Stimulated activated CD4-positive, alpha-beta T cell treated with anti-CD3 and anti-CD28 coated beads, Interleukin-4, amount 100 ng/mL, for 48 hours (primary cell): Measurements from ENCODE around the gene EVI2B.
"Not testable (repeated sequence)": the region's sequence is repeated elsewhere in the genome, so short reads cannot be mapped to it uniquely, and the experiment has no call there.

Source experiments
- DNase-seq, 2 donors: peaks; one replicate each; pipeline ENCODE4 v3.0.0-alpha.2; 2020; ENCODE audit warnings: low read depth in 2 of 2

The EVI2B gene

DNA sequence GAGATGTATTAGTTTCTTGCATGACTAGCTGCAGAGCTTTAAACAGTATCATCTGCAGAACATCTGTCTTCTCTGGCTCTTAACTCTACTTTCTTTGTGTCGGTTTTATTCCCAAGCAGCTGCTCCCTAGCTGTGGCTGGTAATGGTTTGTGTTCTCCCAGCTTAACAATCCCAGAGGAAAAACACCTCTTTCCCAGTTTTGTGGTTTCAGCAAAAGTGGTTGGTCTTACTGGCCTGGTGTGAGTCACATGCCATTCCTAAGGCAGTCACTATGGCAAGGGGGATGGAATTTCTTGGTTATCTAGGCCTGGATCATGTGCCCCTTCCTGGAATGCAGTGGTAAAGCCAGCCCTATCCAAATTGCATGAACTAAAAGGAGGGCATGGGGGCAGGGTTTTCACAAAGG is 44.3 kb downstream of the EVI2B start:
- DNase-seq, result no peak

DNA sequence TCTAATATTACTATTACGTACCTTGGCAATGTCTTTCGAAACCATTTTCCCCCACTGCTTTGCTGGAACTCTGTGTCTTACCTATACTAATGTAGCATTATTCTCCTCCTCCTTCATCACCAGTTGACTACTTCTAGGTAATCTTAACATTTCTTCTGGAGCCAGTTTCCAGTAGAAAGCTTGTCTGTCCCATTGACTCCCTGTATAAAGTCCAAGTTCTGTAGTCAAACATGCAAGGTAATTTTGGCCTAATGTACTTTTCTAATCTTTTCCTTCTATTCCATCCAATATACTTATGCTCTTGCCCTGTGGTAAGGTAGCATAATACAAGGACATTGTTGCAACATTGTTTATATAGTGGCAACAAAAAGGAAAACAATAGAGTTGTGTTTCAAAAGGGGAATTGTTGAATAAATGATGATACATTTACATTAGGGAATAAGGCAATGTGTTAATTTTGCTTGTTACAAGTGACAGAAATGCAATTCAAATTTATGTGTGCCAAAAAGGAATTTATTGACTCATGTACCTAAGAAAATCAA is 44.7 kb downstream of the EVI2B start:
- DNase-seq, result no peak

DNA sequence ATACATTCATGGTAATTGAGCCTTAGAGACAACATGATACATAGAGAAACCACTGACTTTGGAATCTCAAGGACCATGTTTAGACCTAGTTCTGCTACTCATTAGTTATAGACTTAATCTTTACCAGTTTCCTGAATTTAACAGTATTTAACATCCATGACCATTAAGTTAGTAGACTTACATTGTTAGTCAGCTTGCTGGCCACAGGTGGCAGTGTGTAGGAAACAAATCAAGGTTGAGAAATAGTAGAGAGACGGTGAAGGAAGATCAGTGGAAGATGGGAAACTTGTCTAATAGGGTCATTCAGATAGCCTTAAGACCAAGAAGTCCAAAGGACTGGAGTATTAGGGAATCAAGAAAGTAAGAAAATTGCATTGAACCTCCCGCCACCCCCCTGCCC is 47.8 kb downstream of the EVI2B start:
- no peak for DNase-seq

- DNase-seq, result not testable (repeated sequence)
Observed at GRCh38 chr17:31262923-31263322, 50.9 kb downstream of the EVI2B start.

DNA sequence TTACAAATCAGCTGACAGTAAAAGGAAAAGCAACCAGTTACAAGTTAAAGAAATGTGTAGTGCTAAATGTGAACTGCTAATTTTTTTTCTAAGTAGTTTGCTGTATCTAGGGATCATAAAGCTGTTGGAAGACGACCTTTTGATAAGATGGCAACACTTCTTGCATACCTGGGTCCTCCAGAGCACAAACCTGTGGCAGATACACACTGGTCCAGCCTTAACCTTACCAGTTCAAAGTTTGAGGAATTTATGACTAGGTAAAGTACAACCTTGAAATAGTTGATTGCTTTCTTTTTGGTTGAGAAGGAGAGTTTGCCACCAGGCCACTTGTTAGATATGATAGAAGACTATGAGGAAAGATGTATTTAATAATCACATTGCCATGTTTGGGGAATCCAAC is 52.3 kb downstream of the EVI2B start:
- DNase-seq, result no peak

DNA sequence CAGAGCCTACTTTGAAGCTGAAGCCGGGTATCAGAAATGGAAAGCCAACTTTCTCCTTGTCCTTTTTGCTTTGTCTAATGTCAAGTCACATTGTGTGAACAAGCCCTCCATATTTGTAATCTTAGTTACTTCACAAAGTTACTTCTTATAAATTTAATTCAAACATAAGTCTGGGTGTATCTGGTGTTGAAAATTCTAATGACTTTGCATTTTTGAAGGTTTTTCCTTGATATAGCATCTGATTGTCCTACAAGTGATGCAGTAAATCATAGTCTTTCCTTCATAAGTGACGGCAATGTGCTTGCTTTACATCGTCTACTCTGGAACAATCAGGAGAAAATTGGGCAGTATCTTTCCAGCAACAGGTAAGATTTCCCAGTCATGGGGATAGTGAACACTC is 53.7 kb downstream of the EVI2B start:
- no peak for DNase-seq

GRCh38 chr17:31256936-31257335 is 56.9 kb downstream of the EVI2B start:
- no peak for DNase-seq

- no peak for DNase-seq
Observed at GRCh38 chr17:31254654-31255053, 59.2 kb downstream of the EVI2B start.
